ENCODE results near the gene ARMC5. TPM values are rescaled to one million over a fixed set of nuclear protein-coding genes. Genes with fewer than 3 reads are reported as not detected.

Gene ARMC5
- total and polyA plus RNA-seq, 9 of the 15 experiments (the other 6 are each of a cell fraction or from before 2014, with no cell fraction given) = 0.11 to 13.5 (median 2.1) TPM

GRCh38 chr16:31487720-31488467 lies 28.6 kb downstream of the ARMC5 start (continued):
- TF ChIP-seq NFATC3 (IDR thresholded peaks at IDR 0.05) (no peak), POLR2A (conservative IDR thresholded peaks at IDR 0.05) (0 out of 2 replicates have a peak, but pooled peaks have one; percentile 15), POLR2G (IDR thresholded peaks at IDR 0.05; ENCODE audit: low read depth, low read length) (peak; percentile 59), ZNF445 (CRISPR knock-in tag; IDR thresholded peaks at IDR 0.05; ENCODE audit: low read depth) (no peak)

DNA sequence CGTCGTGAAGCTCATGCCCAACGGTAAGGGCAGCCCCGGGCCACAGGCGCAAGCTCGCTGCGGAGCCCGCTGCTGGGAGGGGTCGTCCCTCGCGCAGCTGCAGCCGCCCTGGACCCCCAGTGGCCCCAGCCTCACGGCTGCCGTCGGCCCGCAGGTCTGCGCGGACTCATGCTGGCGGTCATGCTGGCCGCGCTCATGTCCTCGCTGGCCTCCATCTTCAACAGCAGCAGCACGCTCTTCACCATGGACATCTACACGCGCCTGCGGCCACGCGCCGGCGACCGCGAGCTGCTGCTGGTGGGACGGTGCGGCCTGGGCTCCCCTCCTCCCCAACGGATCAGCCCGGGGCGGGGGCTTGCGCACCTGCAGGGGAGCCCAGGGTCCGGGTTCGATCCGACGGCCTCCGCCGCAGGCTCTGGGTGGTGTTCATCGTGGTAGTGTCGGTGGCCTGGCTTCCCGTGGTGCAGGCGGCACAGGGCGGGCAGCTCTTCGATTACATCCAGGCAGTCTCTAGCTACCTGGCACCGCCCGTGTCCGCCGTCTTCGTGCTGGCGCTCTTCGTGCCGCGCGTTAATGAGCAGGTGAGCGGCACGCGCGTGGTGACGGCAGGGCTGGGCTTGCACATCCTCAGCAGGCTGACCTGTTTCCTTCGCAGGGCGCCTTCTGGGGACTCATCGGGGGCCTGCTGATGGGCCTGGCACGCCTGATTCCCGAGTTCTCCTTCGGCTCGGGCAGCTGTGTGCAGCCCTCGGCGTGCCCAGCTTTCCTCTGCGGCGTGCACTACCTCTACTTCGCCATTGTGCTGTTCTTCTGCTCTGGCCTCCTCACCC lies 29.4 kb downstream of the ARMC5 start:
- no peak overlapping the region for H2AFZ ChIP-seq (ENCODE audit: low read depth, low read length)
- H3K27me3 ChIP-seq (ENCODE audit: control insufficient read depth in 2 of 2, insufficient read depth in 2 of 2, low read length in 2 of 2) = no peaks in the 10 kb centered on the region
- peaks cover 5 to 14% of the 10 kb centered on the region in 2 experiments; a peak in 3 of 5 replicates for H3K4me1 ChIP-seq (replicated peaks in 1 of 2; ENCODE audit: control insufficient read depth in 2 of 2, insufficient read depth in 2 of 2, low read length in 2 of 2)
- H3K9me1 ChIP-seq (ENCODE audit: control insufficient read depth, insufficient read depth, low read length) = no peaks in the 10 kb centered on the region
- no peak overlapping the region for H3K27ac ChIP-seq (ENCODE audit: extremely low read depth, low read depth, low read length)
- no peak for ATAC-seq
- no peaks in the 10 kb centered on the region for H3K9me3 ChIP-seq (replicated peaks; ENCODE audit: control insufficient read depth, insufficient read depth, low read depth, low read length)
- ChIA-PET CTCF (ENCODE audit: low intra/inter-chr PET ratio) (no interaction called here), POLR2A (interaction anchor here (1.0 to 4.3 kb wide), 4 partner anchors 9 to 19 kb away, joined by 3 to 20 read pairs (median 10); partner anchors contain the start of gene RUSF1)
- FAIRE-seq = no peak
- peaks cover 30% of the 10 kb centered on the region; the same call in 2 of the 3 replicates for H3K36me3 ChIP-seq (ENCODE audit: control insufficient read depth, insufficient read depth, low read length)
- no peak overlapping the region for H3K4me2 ChIP-seq (ENCODE audit: insufficient read depth, low read length)
- H3K9ac ChIP-seq (ENCODE audit: insufficient read depth in 1 of 2, low read depth in 2 of 2, low read length in 2 of 2) = no peak overlapping the region
- H4K20me1 ChIP-seq (replicated peaks; ENCODE audit: control insufficient read depth, insufficient read depth, low read length) = no peaks in the 10 kb centered on the region
- no TSS peak for BruUV-seq (replicated peaks)
- intact Hi-C loops (cut with micrococcal nuclease) (no loop called here), in situ Hi-C loops (cut with MboI) (no loop called here)
- no peak for DNase-seq (ENCODE audit: extremely low read depth in 1 of 4, low spot score in 3 of 4)
- H3K79me2 ChIP-seq (ENCODE audit: control insufficient read depth, insufficient read depth, low read length) = no peaks in the 10 kb centered on the region
- 96% methylated on average over 37 of the region's 77 CpGs for WGBS (ENCODE audit: insufficient coverage, low coverage, missing lambda C conversion rate)
- H3K4me3 ChIP-seq = no peak overlapping the region
- TF ChIP-seq ZNF507 (tag; conservative IDR thresholded peaks at IDR 0.05) (no peak), TEAD1 (CRISPR knock-in tag; IDR thresholded peaks at IDR 0.05) (no peak), XRCC3 (IDR thresholded peaks at IDR 0.05) (no peak), KLF16 (IDR thresholded peaks at IDR 0.05) (no peak), ZNF695 (CRISPR knock-in tag; IDR thresholded peaks at IDR 0.05) (no peak), BHLHE40 (IDR thresholded peaks at IDR 0.05; ENCODE audit: low read length) (no peak), ATF7 (IDR thresholded peaks at IDR 0.05) (no peak), LEF1 (IDR thresholded peaks at IDR 0.05) (no peak), NFIC (IDR thresholded peaks at IDR 0.05) (no peak), IRF1 (CRISPR knock-in tag; IDR thresholded peaks at IDR 0.05; ENCODE audit: borderline replicate concordance) (no peak), ZBTB8A (IDR thresholded peaks at IDR 0.05; ENCODE audit: partially characterized antibody) (no peak), RBM22 (IDR thresholded peaks at IDR 0.05; ENCODE audit: low read depth, low read length, poor library complexity, severe bottlenecking) (peak; percentile 60), GMEB1 (CRISPR knock-in tag; IDR thresholded peaks at IDR 0.05) (no peak), SAP30 (IDR thresholded peaks at IDR 0.05; ENCODE audit: borderline replicate concordance, insufficient read depth, low read depth, low read length, poor library complexity, severe bottlenecking) (no peak), CBFB (CRISPR knock-in tag; IDR thresholded peaks at IDR 0.05) (no peak)
